Chondrocyte (in vitro differentiated cells): Measurements from ENCODE around the gene TM9SF4. TPM values are rescaled to one million over a fixed set of nuclear protein-coding genes. Genes with fewer than 3 reads are reported as not detected.
"Not testable (repeated sequence)": the region's sequence is repeated elsewhere in the genome, so short reads cannot be mapped to it uniquely, and the experiment has no call there.

ENCODE experiments used
- DNase-seq: peaks from one replicate; pipeline ENCODE4 v3.0.0; 2021; ENCODE audit warnings: mixed read lengths, low spot score
- H3K27ac Mint-ChIP-seq: one replicate; pipeline ENCODE4 v1.8.0; 2021; ENCODE audit warnings: mild to moderate bottlenecking, moderate library complexity, mixed read lengths; ENCODE audit not compliant: unreplicated experiment
- H3K27me3 Mint-ChIP-seq: 2 replicates; pipeline ENCODE4 v1.8.0; 2021; ENCODE audit warnings: low read depth, mixed read lengths
- H3K36me3 Mint-ChIP-seq: 2 replicates; pipeline ENCODE4 v1.8.0; 2021; ENCODE audit warnings: low read depth, mixed read lengths
- H3K4me1 Mint-ChIP-seq: 2 replicates; pipeline ENCODE4 v1.8.0; 2021; ENCODE audit warnings: low read depth, mild to moderate bottlenecking, mixed read lengths
- H3K4me3 Mint-ChIP-seq: one replicate; pipeline ENCODE4 v1.8.0; 2021; ENCODE audit warnings: mild to moderate bottlenecking, moderate library complexity, mixed read lengths; ENCODE audit not compliant: unreplicated experiment
- H3K9me3 Mint-ChIP-seq: 2 replicates; pipeline ENCODE4 v1.8.0; 2021; ENCODE audit warnings: low read depth, mixed read lengths
- total RNA-seq: library from RNA; stranded (reverse); gene quantifications from 3 replicates; pipeline ENCODE4 v1.2.1, GENCODE V29; 2021
- TF ChIP-seq, protein P1 (sequence below): fragments of 200-600 bp; sonication (generic); IDR thresholded peaks from 2 replicates; pipeline ENCODE4 v1.5.0; 2021; ENCODE audit warnings: antibody characterized with exemption, mild to moderate bottlenecking, moderate library complexity

Gene TM9SF4
- total RNA-seq, 1 donor from 2014 or later: 83.7 TPM

DNA sequence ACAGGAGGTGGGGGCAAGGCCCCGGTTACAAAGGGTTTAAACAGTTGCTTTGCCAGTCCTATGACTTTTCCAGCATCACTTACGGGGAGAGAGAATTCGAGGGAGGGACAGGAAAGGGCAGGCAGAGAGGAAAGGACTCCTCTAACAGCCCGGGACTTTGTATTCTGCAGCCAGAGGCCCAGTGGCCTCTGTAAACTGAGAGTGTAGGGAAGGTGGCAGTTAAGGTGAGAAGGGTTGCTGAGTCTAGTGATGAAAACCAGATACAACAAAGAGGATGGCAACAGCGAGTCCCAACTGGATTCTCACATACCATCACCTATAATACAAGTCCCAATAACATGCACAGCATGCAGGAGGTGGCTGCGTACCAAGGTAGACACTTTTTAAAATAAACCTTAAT lies 84.5 kb downstream of the TM9SF4 start:
- H3K9me3 Mint-ChIP-seq: no peaks in the 10 kb centered on the region
- H3K27me3 Mint-ChIP-seq: no peaks in the 10 kb centered on the region
- peaks cover 34% of the 10 kb centered on the region for H3K36me3 Mint-ChIP-seq
- no peak overlapping the region for H3K27ac Mint-ChIP-seq
- peaks cover 20% of the 10 kb centered on the region for H3K4me1 Mint-ChIP-seq
- no peak for DNase-seq
- H3K4me3 Mint-ChIP-seq: no peak overlapping the region
- TF ChIP-seq, protein P1, sequence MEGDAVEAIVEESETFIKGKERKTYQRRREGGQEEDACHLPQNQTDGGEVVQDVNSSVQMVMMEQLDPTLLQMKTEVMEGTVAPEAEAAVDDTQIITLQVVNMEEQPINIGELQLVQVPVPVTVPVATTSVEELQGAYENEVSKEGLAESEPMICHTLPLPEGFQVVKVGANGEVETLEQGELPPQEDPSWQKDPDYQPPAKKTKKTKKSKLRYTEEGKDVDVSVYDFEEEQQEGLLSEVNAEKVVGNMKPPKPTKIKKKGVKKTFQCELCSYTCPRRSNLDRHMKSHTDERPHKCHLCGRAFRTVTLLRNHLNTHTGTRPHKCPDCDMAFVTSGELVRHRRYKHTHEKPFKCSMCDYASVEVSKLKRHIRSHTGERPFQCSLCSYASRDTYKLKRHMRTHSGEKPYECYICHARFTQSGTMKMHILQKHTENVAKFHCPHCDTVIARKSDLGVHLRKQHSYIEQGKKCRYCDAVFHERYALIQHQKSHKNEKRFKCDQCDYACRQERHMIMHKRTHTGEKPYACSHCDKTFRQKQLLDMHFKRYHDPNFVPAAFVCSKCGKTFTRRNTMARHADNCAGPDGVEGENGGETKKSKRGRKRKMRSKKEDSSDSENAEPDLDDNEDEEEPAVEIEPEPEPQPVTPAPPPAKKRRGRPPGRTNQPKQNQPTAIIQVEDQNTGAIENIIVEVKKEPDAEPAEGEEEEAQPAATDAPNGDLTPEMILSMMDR: no peak

DNA sequence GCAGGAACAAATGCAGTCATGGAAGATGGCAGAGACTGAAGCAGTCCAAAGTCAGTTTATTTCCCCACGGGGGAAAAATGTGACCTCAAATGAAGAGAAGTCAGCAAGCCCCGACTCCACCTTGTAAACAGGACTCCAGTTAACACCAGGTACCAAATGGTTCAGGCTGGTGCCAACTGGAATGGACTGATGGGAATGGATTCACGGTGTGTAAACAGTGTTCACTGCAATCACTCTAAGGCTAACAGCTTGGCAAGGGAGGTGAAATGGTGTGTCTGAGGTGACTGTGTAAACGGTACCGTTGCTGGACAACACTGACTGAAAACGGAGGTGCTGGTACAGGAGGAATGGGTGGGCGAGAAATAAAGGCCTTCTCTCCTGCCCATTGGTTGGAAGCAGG lies 86.1 kb downstream of the TM9SF4 start:
- H3K4me3 Mint-ChIP-seq: no peak overlapping the region

DNA sequence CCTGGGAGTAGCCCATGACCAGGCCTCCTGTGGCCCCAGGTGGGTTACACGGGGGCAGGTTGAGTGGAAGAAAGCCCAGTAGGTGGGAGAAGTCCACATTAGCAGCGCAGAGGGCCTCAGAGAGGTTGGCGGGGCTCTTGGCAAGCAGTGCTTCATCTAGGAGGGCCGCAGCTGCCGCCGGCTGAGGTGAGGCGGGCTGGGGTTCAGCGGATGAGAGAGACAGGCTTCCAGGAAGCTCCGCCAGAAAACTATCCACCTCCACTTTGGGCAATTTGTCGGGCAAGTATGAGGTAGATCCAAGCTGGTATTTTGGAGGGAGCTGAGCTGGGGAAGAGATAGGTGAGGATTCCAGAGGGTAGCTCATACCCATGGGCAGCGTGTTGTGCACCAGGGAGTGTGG lies 87.1 kb downstream of the TM9SF4 start:
- not testable (repeated sequence) for H3K4me3 Mint-ChIP-seq, H3K27me3 Mint-ChIP-seq, H3K9me3 Mint-ChIP-seq

More for the DNA sequence above, 86.1 kb downstream of the TM9SF4 start:
- Mint-ChIP-seq H3K27me3 (no peaks in the 10 kb centered on the region), H3K4me1 (peaks cover 10% of the 10 kb centered on the region), H3K27ac (no peak overlapping the region), H3K9me3 (no peaks in the 10 kb centered on the region), H3K36me3 (peaks cover 39% of the 10 kb centered on the region)
- TF ChIP-seq, protein P1: no peak
- no peak for DNase-seq

DNA sequence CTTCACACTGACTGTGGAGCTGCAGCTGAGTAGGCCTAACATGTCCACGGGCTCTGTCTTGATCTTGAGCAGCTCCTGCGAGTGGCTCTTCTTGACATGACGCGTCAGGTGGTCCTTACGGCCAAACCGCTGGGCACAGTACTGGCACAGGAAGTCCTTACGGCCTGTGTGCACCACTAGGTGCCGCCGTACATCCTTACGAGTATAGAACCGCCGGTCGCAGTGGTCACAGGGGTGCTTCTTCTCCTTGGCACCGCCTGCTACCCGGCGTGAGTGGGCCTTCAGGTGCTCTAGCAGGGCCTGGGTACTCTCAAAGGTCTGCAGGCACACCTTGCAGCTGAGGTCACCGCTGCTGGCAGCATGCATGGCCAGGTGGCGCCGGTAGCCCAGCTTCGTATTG lies 87.6 kb downstream of the TM9SF4 start:
- not testable (repeated sequence) for H3K4me1 Mint-ChIP-seq, H3K4me3 Mint-ChIP-seq, H3K27ac Mint-ChIP-seq, DNase-seq, H3K9me3 Mint-ChIP-seq, H3K27me3 Mint-ChIP-seq
- TF ChIP-seq, protein P1: peak; percentile 33
- peaks cover 42% of the 10 kb centered on the region for H3K36me3 Mint-ChIP-seq

More for the DNA sequence above, 87.1 kb downstream of the TM9SF4 start:
- H3K27ac Mint-ChIP-seq, H3K4me1 Mint-ChIP-seq, DNase-seq: not testable (repeated sequence)
- H3K36me3 Mint-ChIP-seq: peaks cover 41% of the 10 kb centered on the region

DNA sequence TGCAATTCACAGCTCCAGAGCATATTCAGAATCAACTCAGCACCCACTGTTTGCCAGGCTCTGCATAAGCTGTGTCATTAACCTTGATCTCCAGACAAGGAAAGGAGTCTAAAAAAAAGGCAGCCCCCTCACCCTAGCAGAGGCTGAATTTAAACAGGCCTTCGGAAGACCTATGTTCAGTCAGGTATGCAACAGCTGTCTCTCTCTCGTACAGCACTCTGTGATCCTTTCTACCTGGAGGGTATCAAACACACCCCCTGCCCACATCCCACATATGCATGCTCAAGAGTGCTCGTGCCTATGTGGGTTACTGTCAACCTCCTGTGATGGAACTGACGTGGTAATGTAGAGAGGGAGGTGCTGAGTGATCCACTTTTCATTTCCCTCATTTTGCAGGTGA lies 89.5 kb downstream of the TM9SF4 start:
- peaks cover 15% of the 10 kb centered on the region for H3K4me1 Mint-ChIP-seq
- H3K9me3 Mint-ChIP-seq: no peaks in the 10 kb centered on the region
- TF ChIP-seq, protein P1: no peak
- H3K4me3 Mint-ChIP-seq: no peak overlapping the region
- no peak overlapping the region for H3K27ac Mint-ChIP-seq
- no peak for DNase-seq
- H3K36me3 Mint-ChIP-seq: peaks cover 38% of the 10 kb centered on the region
- no peaks in the 10 kb centered on the region for H3K27me3 Mint-ChIP-seq

DNA sequence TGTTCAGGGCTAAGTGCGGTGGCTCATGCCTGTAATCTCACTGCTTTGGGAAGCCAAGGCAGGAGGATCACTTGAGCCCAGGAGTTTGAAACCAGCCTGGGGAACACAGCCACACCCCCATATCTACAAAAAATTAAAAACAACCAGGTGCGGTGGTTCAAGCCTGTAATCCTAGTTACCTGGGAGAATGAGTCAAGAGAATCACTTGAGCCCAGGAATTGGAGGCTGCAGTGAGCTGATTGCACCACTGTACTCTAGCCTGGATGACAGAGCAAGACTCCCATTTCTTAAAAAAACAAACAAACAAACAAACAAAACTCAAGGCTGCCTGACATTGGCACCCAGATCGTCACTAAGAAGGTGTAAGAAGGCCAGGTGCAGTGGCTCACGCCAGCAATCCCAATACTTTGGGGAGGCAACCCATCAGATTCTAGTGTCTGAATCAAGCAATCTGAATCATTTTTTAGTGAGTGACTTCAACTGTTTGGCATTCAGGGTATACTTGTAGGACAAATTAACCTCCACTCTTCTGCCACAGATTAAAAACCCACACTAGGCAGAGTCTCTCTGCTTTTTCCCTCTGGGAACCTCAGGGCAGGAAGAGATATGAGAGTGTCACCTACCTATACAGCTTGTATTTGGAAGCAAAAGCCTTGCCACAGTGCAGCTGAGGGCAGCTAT lies 91.9 kb downstream of the TM9SF4 start:
- no peaks in the 10 kb centered on the region for H3K27me3 Mint-ChIP-seq
- H3K9me3 Mint-ChIP-seq: no peaks in the 10 kb centered on the region
- no peak for DNase-seq
- H3K4me3 Mint-ChIP-seq: no peak overlapping the region
- TF ChIP-seq, protein P1: no peak
- H3K4me1 Mint-ChIP-seq: peaks cover 40% of the 10 kb centered on the region
- H3K36me3 Mint-ChIP-seq: peaks cover 25% of the 10 kb centered on the region
- H3K27ac Mint-ChIP-seq: peak overlapping the region; percentile 73
